K562 treated with DMSO at 1 percent for 4 hours (cell line): ENCODE results near the gene VAMP7. TPM values are rescaled to one million over a fixed set of nuclear protein-coding genes. Genes with fewer than 3 reads are reported as not detected.

Source experiments
- total RNA-seq: library from RNA; unstranded; fragments of 300-600 nt; gene quantifications from 2 replicates; pipeline ENCODE4 v1.2.3, GENCODE V29; 2022; ENCODE audit not compliant: insufficient read depth

The VAMP7 gene
- total RNA-seq: 64.4 and 72.9 TPM in 2 replicates

GRCh38 chrX:155881158-155881993, at the start of gene VAMP7:
Gene VAMP7, plus strand, starts transcription at chrX:155881345. Its CDS starts 8,122 bp downstream, at chrX:155889467.

Other genes with a start within 250 kb of the VAMP7 start
- 1.5 and 4.3 TPM in 2 replicates for gene IL9R, start 116.4 kb downstream of the VAMP7 start, total RNA-seq